HCT116 (cell line): Measurements from ENCODE around the gene IL1RAPL1. TPM values are rescaled to one million over a fixed set of nuclear protein-coding genes. Genes with fewer than 3 reads are reported as not detected.

Experiments used
- ATAC-seq: fragments of 200-7000 bp; cut with Tn5 transposase; 2 replicates; pipeline ENCODE4 v1.9.1; 2020; ENCODE audit warnings: mild to moderate bottlenecking, moderate library complexity
- BruUV-seq: library from RNA; stranded (reverse); fragments of 400-500 nt; replicated peaks from 2 replicates; lab custom pipeline; 2021; lab: Mats Ljungman, UMichigan
- CTCF ChIA-PET: fragments of 300-600 bp; sonication (Branson Sonifier 250); formaldehyde crosslinking; loops from one replicate; lab custom pipeline; 2021; ENCODE audit warnings: antibody characterized with exemption; lab: Charles Lee
- POLR2A ChIA-PET: fragments of 300-600, 350-600 bp; sonication (Branson Sonifier 250); formaldehyde crosslinking; loops from one replicate; lab custom pipeline; 2021; ENCODE audit warnings: antibody characterized with exemption; lab: Charles Lee
- RAD21 ChIA-PET, 2 experiments: fragments of 300-600 bp; sonication (Branson Sonifier 250); formaldehyde crosslinking; loops; one replicate each; lab custom pipeline; 2023; ENCODE audit warnings: low total read pairs in 2 of 2; ENCODE audit not compliant: uncharacterized antibody in 2 of 2, unreplicated experiment in 2 of 2, low non-redundant PET in 1 of 2; lab: Charles Lee
- DNase-seq: peaks from one replicate; pipeline ENCODE4 v3.0.0-alpha.2; 2010; ENCODE audit warnings: low read depth, low spot score
- H2AFZ ChIP-seq: fragments of 200-600 bp; shearing (Covaris generic), sonication (generic); 2 replicates; pipeline ENCODE4 v1.6.1; 2017; ENCODE audit warnings: low read depth, mixed run types, mixed read lengths, antibody characterized with exemption, low read length; ENCODE audit not compliant: poor library complexity, severe bottlenecking
- H3K27ac ChIP-seq: 2 replicates; pipeline ENCODE4 v1.5.1; 2012; ENCODE audit warnings: low read depth, low read length
- H3K27me3 ChIP-seq: fragments of 200-600 bp; sonication (generic); 2 replicates; pipeline ENCODE4 v1.6.1; 2016; ENCODE audit warnings: mixed run types, low read length, mixed read lengths; ENCODE audit not compliant: insufficient read depth
- H3K36me3 ChIP-seq, 2 experiments: fragments of 200-500 bp in 1 of 2; fragments of 200-600 bp in 1 of 2; sonication (Bioruptor generic) in 1 of 2; sonication (generic) in 1 of 2; 2 replicates each; pipeline versions ENCODE4 v1.5.1 to v1.6.1; 2014 to 2016; ENCODE audit warnings: low read length in 2 of 2, inconsistent platforms in 1 of 2, mixed read lengths in 1 of 2, mixed run types in 1 of 2; ENCODE audit not compliant: insufficient read depth in 2 of 2, control insufficient read depth in 1 of 2
- H3K4me1 ChIP-seq, 2 experiments: fragments of 200-600 bp in 1 of 2; sonication (generic) in 1 of 2; 2 replicates each; pipeline versions ENCODE4 v1.5.1 to v1.6.1; 2012 to 2017; ENCODE audit warnings: low read length in 2 of 2, inconsistent platforms in 1 of 2, mild to moderate bottlenecking in 1 of 2, mixed read lengths in 1 of 2, mixed run types in 1 of 2, moderate library complexity in 1 of 2; ENCODE audit not compliant: insufficient read depth in 2 of 2, control insufficient read depth in 1 of 2
- H3K4me2 ChIP-seq: fragments of 200-600 bp; sonication (generic); 2 replicates; pipeline ENCODE4 v1.6.1; 2017; ENCODE audit warnings: mixed run types, low read length, mixed read lengths
- H3K4me3 ChIP-seq, 2 experiments: fragments of 200-600 bp in 1 of 2; sonication (generic) in 1 of 2; replicated peaks in 1 of 2; 2 replicates each; pipeline ENCODE4 v1.5.1; 2011 to 2016; ENCODE audit warnings: low read length in 2 of 2, control low read depth in 1 of 2, low read depth in 1 of 2, mild to moderate bottlenecking in 1 of 2, mixed read lengths in 1 of 2, mixed run types in 1 of 2
- H3K79me2 ChIP-seq: fragments of 200-600 bp; sonication (generic); 2 replicates; pipeline ENCODE4 v1.6.1; 2017; ENCODE audit warnings: mild to moderate bottlenecking, mixed run types, low read length, moderate library complexity, mixed read lengths; ENCODE audit not compliant: insufficient read depth
- H3K9ac ChIP-seq: fragments of 200-600 bp; sonication (generic); 2 replicates; pipeline ENCODE4 v1.6.1; 2016; ENCODE audit warnings: low read length, mixed read lengths
- H3K9me2 ChIP-seq: fragments of 200-600 bp; sonication (generic), shearing (Covaris generic); 2 replicates; pipeline ENCODE4 v1.6.1; 2017; ENCODE audit warnings: mixed run types, mild to moderate bottlenecking, moderate library complexity; ENCODE audit not compliant: insufficient read depth
- H3K9me3 ChIP-seq, 2 experiments: fragments of 200-500 bp in 1 of 2; fragments of 200-600 bp in 1 of 2; sonication (Bioruptor generic) in 1 of 2; sonication (generic) in 1 of 2; 2 replicates each; pipeline ENCODE4 v1.6.1; 2014 to 2017; ENCODE audit warnings: low read length in 2 of 2, mixed read lengths in 2 of 2, inconsistent platforms in 1 of 2, low read depth in 1 of 2, mild to moderate bottlenecking in 1 of 2, mixed run types in 1 of 2, moderate library complexity in 1 of 2; ENCODE audit not compliant: control insufficient read depth in 1 of 2, insufficient read depth in 1 of 2
- H4K20me1 ChIP-seq: fragments of 200-600 bp; sonication (generic), shearing (Covaris generic); 2 replicates; pipeline ENCODE4 v1.6.1; 2017; ENCODE audit warnings: mixed run types, mild to moderate bottlenecking, moderate library complexity; ENCODE audit not compliant: insufficient read depth
- CBX3 ChIP-seq: IDR thresholded peaks from 2 replicates; pipeline ENCODE4 v1.6.1; 2012; ENCODE audit warnings: low read depth
- EGR1 ChIP-seq: IDR thresholded peaks from 2 replicates; pipeline ENCODE4 v1.6.1; 2012; ENCODE audit warnings: low read depth
- ELF1 ChIP-seq: IDR thresholded peaks from 2 replicates; pipeline ENCODE4 v1.6.1; 2012; ENCODE audit warnings: low read depth, borderline replicate concordance
- EZH2 ChIP-seq: fragments of 200-600 bp; sonication (generic); IDR thresholded peaks from 2 replicates; pipeline ENCODE4 v1.6.1; 2017; ENCODE audit warnings: antibody characterized with exemption, mixed run types
- POLR2AphosphoS5 ChIP-seq: IDR thresholded peaks from 2 replicates; pipeline ENCODE4 v1.6.1; 2011; ENCODE audit warnings: mild to moderate bottlenecking, low read depth, low read length, moderate library complexity
- ZFX ChIP-seq: fragments of 450-650 bp; IDR thresholded peaks from 2 replicates; pipeline ENCODE4 v1.6.1; 2017
- ZNF274 ChIP-seq: fragments of 200-500 bp; sonication (Bioruptor generic); IDR thresholded peaks from 2 replicates; pipeline ENCODE4 v1.6.1; 2014; ENCODE audit warnings: mild to moderate bottlenecking, low read depth, low read length, inconsistent platforms
- intact Hi-C: fragments of 100-400 bp; cut with micrococcal nuclease; formaldehyde crosslinking; loops from 2 replicates; pipeline ENCODE4 v1.10.0; 2022
- total RNA-seq: library from RNA; stranded (reverse); gene quantifications from one replicate; pipeline ENCODE4 v1.2.1, GENCODE V29; 2021; ENCODE audit not compliant: unreplicated experiment
- TF ChIP-seq, protein P1 (sequence below): IDR thresholded peaks from 2 replicates; pipeline ENCODE4 v1.6.1; 2012
- TF ChIP-seq, protein P2 (sequence below): IDR thresholded peaks from 2 replicates; pipeline ENCODE4 v1.6.1; 2012; ENCODE audit warnings: low read depth

IL1RAPL1 gene
- total RNA-seq, 1 experiment from 2014 or later = 2.8 TPM

DNA sequence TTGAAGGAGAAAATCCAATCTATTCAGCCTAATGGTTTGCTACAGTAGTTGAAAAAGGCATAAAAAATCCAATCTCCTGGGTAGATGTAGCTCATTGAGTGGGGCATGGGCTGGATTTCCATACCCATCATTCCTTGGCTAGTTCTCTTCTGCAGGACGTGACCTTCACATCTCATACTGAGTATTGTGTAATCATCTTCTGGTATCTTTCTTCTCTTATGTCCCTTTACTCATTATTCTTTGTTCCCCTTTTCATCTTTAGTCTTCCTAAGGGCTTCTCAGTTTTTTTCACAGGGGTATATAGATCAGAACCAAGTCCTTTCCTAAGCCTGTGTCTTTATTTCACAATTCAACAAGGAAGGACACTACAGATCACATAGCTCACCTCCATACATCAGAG lies 900.5 kb downstream of the IL1RAPL1 start:
- Histone ChIP-seq H2AFZ (no peak overlapping the region), H3K9me2 (no peaks in the 10 kb centered on the region), H3K79me2 (no peaks in the 10 kb centered on the region), H3K4me3 (no peak overlapping the region), H3K4me2 (no peak overlapping the region), H3K27ac (no peak overlapping the region), H3K27me3 (no peaks in the 10 kb centered on the region), H3K9me3 (no peaks in the 10 kb centered on the region), H3K9ac (no peak overlapping the region), H4K20me1 (no peaks in the 10 kb centered on the region), H3K36me3 (no peaks in the 10 kb centered on the region), H3K4me1 (no peaks in the 10 kb centered on the region)
- ChIA-PET RAD21 (no interaction called here), CTCF (no interaction called here), POLR2A (no interaction called here)
- intact Hi-C loops = no loop called here
- ATAC-seq (no peak), DNase-seq (no peak)
- no TSS peak for BruUV-seq
- TF ChIP-seq ELF1 = no peak
- no peak for TF ChIP-seq CBX3
- TF ChIP-seq ZNF274 = no peak
- TF ChIP-seq EZH2 = no peak
- no peak for TF ChIP-seq POLR2AphosphoS5
- TF ChIP-seq ZFX = no peak
- TF ChIP-seq EGR1 = no peak
- TF ChIP-seq, protein P1, sequence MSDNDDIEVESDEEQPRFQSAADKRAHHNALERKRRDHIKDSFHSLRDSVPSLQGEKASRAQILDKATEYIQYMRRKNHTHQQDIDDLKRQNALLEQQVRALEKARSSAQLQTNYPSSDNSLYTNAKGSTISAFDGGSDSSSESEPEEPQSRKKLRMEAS = no peak
- TF ChIP-seq, protein P2, sequence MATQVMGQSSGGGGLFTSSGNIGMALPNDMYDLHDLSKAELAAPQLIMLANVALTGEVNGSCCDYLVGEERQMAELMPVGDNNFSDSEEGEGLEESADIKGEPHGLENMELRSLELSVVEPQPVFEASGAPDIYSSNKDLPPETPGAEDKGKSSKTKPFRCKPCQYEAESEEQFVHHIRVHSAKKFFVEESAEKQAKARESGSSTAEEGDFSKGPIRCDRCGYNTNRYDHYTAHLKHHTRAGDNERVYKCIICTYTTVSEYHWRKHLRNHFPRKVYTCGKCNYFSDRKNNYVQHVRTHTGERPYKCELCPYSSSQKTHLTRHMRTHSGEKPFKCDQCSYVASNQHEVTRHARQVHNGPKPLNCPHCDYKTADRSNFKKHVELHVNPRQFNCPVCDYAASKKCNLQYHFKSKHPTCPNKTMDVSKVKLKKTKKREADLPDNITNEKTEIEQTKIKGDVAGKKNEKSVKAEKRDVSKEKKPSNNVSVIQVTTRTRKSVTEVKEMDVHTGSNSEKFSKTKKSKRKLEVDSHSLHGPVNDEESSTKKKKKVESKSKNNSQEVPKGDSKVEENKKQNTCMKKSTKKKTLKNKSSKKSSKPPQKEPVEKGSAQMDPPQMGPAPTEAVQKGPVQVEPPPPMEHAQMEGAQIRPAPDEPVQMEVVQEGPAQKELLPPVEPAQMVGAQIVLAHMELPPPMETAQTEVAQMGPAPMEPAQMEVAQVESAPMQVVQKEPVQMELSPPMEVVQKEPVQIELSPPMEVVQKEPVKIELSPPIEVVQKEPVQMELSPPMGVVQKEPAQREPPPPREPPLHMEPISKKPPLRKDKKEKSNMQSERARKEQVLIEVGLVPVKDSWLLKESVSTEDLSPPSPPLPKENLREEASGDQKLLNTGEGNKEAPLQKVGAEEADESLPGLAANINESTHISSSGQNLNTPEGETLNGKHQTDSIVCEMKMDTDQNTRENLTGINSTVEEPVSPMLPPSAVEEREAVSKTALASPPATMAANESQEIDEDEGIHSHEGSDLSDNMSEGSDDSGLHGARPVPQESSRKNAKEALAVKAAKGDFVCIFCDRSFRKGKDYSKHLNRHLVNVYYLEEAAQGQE = no peak
